H1 (cell line): ENCODE measurements around the gene GDF15. TPM values are rescaled to one million over a fixed set of nuclear protein-coding genes. Genes with fewer than 3 reads are reported as not detected.

Experiments used
- CTCF ChIA-PET: fragments of 300-600 bp; sonication (Branson Sonifier 250); formaldehyde crosslinking; loops from one replicate; lab custom pipeline; 2021; ENCODE audit not compliant: partially characterized antibody; lab: Charles Lee
- POLR2A ChIA-PET: fragments of 300-600 bp; sonication (Branson Sonifier 250); formaldehyde crosslinking; loops from one replicate; lab custom pipeline; 2021; ENCODE audit warnings: inconsistent platforms; ENCODE audit not compliant: partially characterized antibody; lab: Charles Lee
- DNase-seq, 2 experiments: peaks; one replicate each; pipeline versions ENCODE4 v3.0.0 to v3.0.0-alpha.2; 2010 to 2022; ENCODE audit warnings: low spot score in 2 of 2, low read depth in 1 of 2, mixed read lengths in 1 of 2
- FAIRE-seq: peaks from 2 replicates; lab custom pipeline; 2011; peaks lifted over from hg19 to GRCh38; lab: Jason Lieb, UNC
- H2AFZ ChIP-seq: 2 replicates; pipeline ENCODE4 v1.8.1; 2012; ENCODE audit warnings: low read length, inconsistent platforms
- H2AK5ac ChIP-seq: 2 replicates; pipeline ENCODE4 v1.6.1; 2013; ENCODE audit warnings: low read depth, low read length
- H2BK120ac ChIP-seq: replicated peaks from 2 replicates; pipeline ENCODE3; 2013; ENCODE audit warnings: low read depth, low read length, inconsistent platforms
- H2BK12ac ChIP-seq: 2 replicates; pipeline ENCODE4 v1.6.1; 2013; ENCODE audit warnings: low read depth, low read length
- H2BK15ac ChIP-seq: 2 replicates; pipeline ENCODE4 v1.6.1; 2013; ENCODE audit warnings: low read length
- H2BK20ac ChIP-seq: 2 replicates; pipeline ENCODE4 v1.6.1; 2013; ENCODE audit warnings: low read length
- H2BK5ac ChIP-seq: 2 replicates; pipeline ENCODE4 v1.6.1; 2013; ENCODE audit warnings: low read depth, low read length
- H3K14ac ChIP-seq: 2 replicates; pipeline ENCODE4 v1.6.1; 2013; ENCODE audit warnings: inconsistent platforms; ENCODE audit not compliant: insufficient read length
- H3K18ac ChIP-seq: 2 replicates; pipeline ENCODE4 v1.6.1; 2013; ENCODE audit warnings: low read length; ENCODE audit errors: extremely low read depth
- H3K23ac ChIP-seq: 2 replicates; pipeline ENCODE4 v1.6.1; 2013; ENCODE audit warnings: inconsistent platforms; ENCODE audit not compliant: insufficient read length
- H3K23me2 ChIP-seq: 2 replicates; pipeline ENCODE4 v1.6.1; 2013; ENCODE audit warnings: low read depth, low read length
- H3K27ac ChIP-seq: 2 replicates; pipeline ENCODE4 v1.6.1; 2011; ENCODE audit warnings: low read depth, low read length, inconsistent platforms
- H3K27me3 ChIP-seq, 4 experiments: replicated peaks in 1 of 4; 1 replicate in 1 of 4; 2 replicates in 3 of 4; pipeline versions ENCODE4 v1.6.1 to v1.8.1; 2011 to 2013; ENCODE audit warnings: low read length in 3 of 4, mild to moderate bottlenecking in 3 of 4, inconsistent platforms in 2 of 4, mixed read lengths in 2 of 4, moderate library complexity in 1 of 4; ENCODE audit not compliant: control insufficient read depth in 3 of 4, insufficient read depth in 3 of 4; ENCODE audit errors: extremely low read depth in 1 of 4
- H3K36me3 ChIP-seq, 4 experiments: 2 replicates each; pipeline versions ENCODE4 v1.6.1 to v1.8.1; 2011 to 2013; ENCODE audit warnings: mild to moderate bottlenecking in 4 of 4, low read length in 3 of 4, moderate library complexity in 2 of 4, control low read depth in 1 of 4, inconsistent platforms in 1 of 4; ENCODE audit not compliant: insufficient read depth in 4 of 4, control insufficient read depth in 2 of 4
- H3K4ac ChIP-seq: replicated peaks from 2 replicates; pipeline ENCODE3; 2013; ENCODE audit warnings: low read length, low read depth, mixed read lengths, inconsistent platforms; ENCODE audit not compliant: insufficient read length
- H3K4me1 ChIP-seq, 4 experiments: replicated peaks in 1 of 4; 1 replicate in 1 of 4; 2 replicates in 3 of 4; pipeline versions ENCODE4 v1.6.1 to v1.8.1; 2011 to 2013; ENCODE audit warnings: low read length in 3 of 4, inconsistent platforms in 2 of 4, mixed read lengths in 1 of 4; ENCODE audit not compliant: insufficient read depth in 4 of 4, control insufficient read depth in 3 of 4
- H3K4me2 ChIP-seq, 2 experiments: 2 replicates each; pipeline versions ENCODE4 v1.6.1 to v1.8.1; 2011 to 2013; ENCODE audit warnings: low read depth in 2 of 2, low read length in 2 of 2, control low read depth in 1 of 2, inconsistent platforms in 1 of 2, mild to moderate bottlenecking in 1 of 2; ENCODE audit not compliant: insufficient read depth in 1 of 2
- H3K4me3 ChIP-seq, 4 experiments: fragments of 200-600, 300-600 bp in 1 of 4; sonication (generic), shearing (Covaris generic), sonication (Bioruptor Twin) in 1 of 4; 2 replicates each; pipeline versions ENCODE4 v1.5.1 to v1.8.1; 2011 to 2016; ENCODE audit warnings: low read length in 4 of 4, low read depth in 3 of 4, control low read depth in 2 of 4, inconsistent platforms in 2 of 4, mild to moderate bottlenecking in 2 of 4, mixed read lengths in 1 of 4, moderate library complexity in 1 of 4; ENCODE audit not compliant: insufficient read depth in 2 of 4; ENCODE audit errors: extremely low read depth in 1 of 4
- H3K56ac ChIP-seq: replicated peaks from 2 replicates; pipeline ENCODE3; 2013; ENCODE audit warnings: low read depth, mild to moderate bottlenecking, mixed read lengths, low read length, inconsistent platforms; ENCODE audit not compliant: insufficient read length
- H3K79me1 ChIP-seq: 2 replicates; pipeline ENCODE4 v1.6.1; 2013; ENCODE audit warnings: low read depth, low read length, control low read depth
- H3K79me2 ChIP-seq, 2 experiments: 2 replicates each; pipeline versions ENCODE4 v1.6.1 to v1.8.1; 2012 to 2013; ENCODE audit warnings: low read length in 2 of 2, mild to moderate bottlenecking in 2 of 2, inconsistent platforms in 1 of 2; ENCODE audit not compliant: insufficient read depth in 2 of 2, control insufficient read depth in 1 of 2
- H3K9ac ChIP-seq, 4 experiments: replicated peaks in 1 of 4; 1 replicate in 1 of 4; 2 replicates in 3 of 4; pipeline versions ENCODE4 v1.6.1 to v1.8.1; 2011 to 2013; ENCODE audit warnings: low read depth in 3 of 4, low read length in 3 of 4, control low read depth in 2 of 4, mild to moderate bottlenecking in 2 of 4, moderate library complexity in 2 of 4, inconsistent platforms in 1 of 4; ENCODE audit errors: extremely low read depth in 1 of 4
- H3K9me3 ChIP-seq, 2 experiments: 2 replicates each; pipeline versions ENCODE4 v1.6.1 to v1.8.1; 2012 to 2013; ENCODE audit warnings: mild to moderate bottlenecking in 2 of 2, moderate library complexity in 2 of 2, control low read depth in 1 of 2, inconsistent platforms in 1 of 2, low read depth in 1 of 2, low read length in 1 of 2, mixed read lengths in 1 of 2; ENCODE audit not compliant: insufficient read depth in 2 of 2
- H4K20me1 ChIP-seq, 2 experiments: replicated peaks in 1 of 2; 2 replicates each; pipeline versions ENCODE3 to v1.8.1; 2011 to 2013; ENCODE audit warnings: inconsistent platforms in 2 of 2, low read length in 2 of 2, mild to moderate bottlenecking in 1 of 2; ENCODE audit not compliant: insufficient read depth in 2 of 2, control insufficient read depth in 1 of 2
- H4K5ac ChIP-seq: 2 replicates; pipeline ENCODE4 v1.6.1; 2013; ENCODE audit warnings: low read length, low read depth, mixed read lengths, inconsistent platforms; ENCODE audit not compliant: insufficient read length
- H4K8ac ChIP-seq: 2 replicates; pipeline ENCODE4 v1.8.0; 2013; ENCODE audit warnings: mild to moderate bottlenecking, moderate library complexity, low read length, inconsistent platforms; ENCODE audit not compliant: insufficient read depth; ENCODE audit errors: extremely low read depth
- H4K91ac ChIP-seq: replicated peaks from 2 replicates; pipeline ENCODE3; 2013; ENCODE audit warnings: low read length, mixed read lengths, inconsistent platforms; ENCODE audit not compliant: insufficient read length
- BACH1 ChIP-seq: IDR thresholded peaks from 2 replicates; pipeline ENCODE4 v1.6.1; 2012; ENCODE audit warnings: low read length, improper control_type of control experiment
- WGBS, 2 experiments: shearing (Covaris generic) in 1 of 2; methylation state at CpG; one replicate each; pipeline versions ENCODE4 v1.1.6 to v1.1.7; 2013 to 2015; ENCODE audit warnings: low lambda C conversion rate in 2 of 2, mixed read lengths in 2 of 2, inconsistent platforms in 1 of 2, low coverage in 1 of 2, missing lambda C conversion rate in 1 of 2; ENCODE audit not compliant: insufficient replicate concordance in 2 of 2, insufficient coverage in 1 of 2, insufficient read length in 1 of 2; ENCODE audit errors: extremely low coverage in 1 of 2, missing lambda C conversion rate in 1 of 2; 5-methylcytosine and 5-hydroxymethylcytosine counted together
- polyA plus RNA-seq, 7 experiments: library from polyadenylated mRNA; depleted of rRNA in 3 of 7; stranded (reverse) in 5 of 7; unstranded in 2 of 7; fragments of >200 nt in 5 of 7; fragments of 200-250 nt in 2 of 7; gene quantifications; 1 replicate in 5 of 7; 2 replicates in 1 of 7; 4 replicates in 1 of 7; pipeline versions ENCODE4 v1.2.1 to v1.2.3, GENCODE V29; 2011 to 2013; ENCODE audit warnings: missing spikeins in 2 of 7, mixed read lengths in 2 of 7
- total RNA-seq: library from RNA; stranded (reverse); fragmentation: NEBNext Ultra II Directional; extraction: Animal tissue kit (Norgen Biotek cat#: 25700); gene quantifications from 2 replicates; pipeline ENCODE4 v1.2.1, GENCODE V29; 2021
- TF ChIP-seq, protein P1 (sequence below): IDR thresholded peaks from 2 replicates; pipeline ENCODE4 v1.6.1; 2012; ENCODE audit warnings: inconsistent platforms

The GDF15 gene
- total and polyA plus RNA-seq, 2 of the 8 experiments (the other 6 are each of a cell fraction or from before 2014, with no cell fraction given) = 4.1 to 8.5 TPM

GRCh38 chr19:18391509-18392075 is 5.6 kb downstream of the GDF15 start:
- Histone ChIP-seq H3K27me3 (peaks cover 0 to 23% (median 14%) of the 10 kb centered on the region in 4 experiments; a peak in 6 of 7 replicates), H3K27ac (no peak overlapping the region)

More at GRCh38 chr19:18391509-18392075, 5.6 kb downstream of the GDF15 start:
- H2BK20ac ChIP-seq = no peak overlapping the region
- no peak overlapping the region for H3K9ac ChIP-seq
- TF ChIP-seq BACH1 = no peak
- TF ChIP-seq, protein P1, sequence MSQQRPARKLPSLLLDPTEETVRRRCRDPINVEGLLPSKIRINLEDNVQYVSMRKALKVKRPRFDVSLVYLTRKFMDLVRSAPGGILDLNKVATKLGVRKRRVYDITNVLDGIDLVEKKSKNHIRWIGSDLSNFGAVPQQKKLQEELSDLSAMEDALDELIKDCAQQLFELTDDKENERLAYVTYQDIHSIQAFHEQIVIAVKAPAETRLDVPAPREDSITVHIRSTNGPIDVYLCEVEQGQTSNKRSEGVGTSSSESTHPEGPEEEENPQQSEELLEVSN = no peak
- no peak overlapping the region for H2BK12ac ChIP-seq
- no peak overlapping the region for H2AK5ac ChIP-seq
- no peak overlapping the region for H2BK15ac ChIP-seq
- H3K4me1 ChIP-seq = peaks cover 0 to 6% (median 3%) of the 10 kb centered on the region in 4 experiments; a peak in 5 of 7 replicates
- H3K36me3 ChIP-seq = no peaks in the 10 kb centered on the region
- H3K4ac ChIP-seq = no peak overlapping the region
- ChIA-PET POLR2A (interaction anchor here (1.3 to 1.5 kb wide), 3 partner anchors 31 to 198 kb away, joined by 3 to 6 read pairs (median 4); partner anchors contain the start of genes JUND and MPV17L2), CTCF (interaction anchor here (0.9 to 10.4 kb wide), 7 partner anchors 10 to 142 kb away, joined by 3 to 177 read pairs (median 49); partner anchors contain the start of genes LRRC25 and SSBP4)
- no peak overlapping the region for H3K4me3 ChIP-seq
- no peaks in the 10 kb centered on the region for H3K79me2 ChIP-seq
- H3K23me2 ChIP-seq = peaks cover 2% of the 10 kb centered on the region; the same call in 1 of the 2 replicates
- H2BK5ac ChIP-seq = no peak overlapping the region
- H3K23ac ChIP-seq = no peak overlapping the region
- no peak overlapping the region for H4K91ac ChIP-seq
- H2BK120ac ChIP-seq = no peak overlapping the region
- no peak overlapping the region for H4K5ac ChIP-seq
- no peak overlapping the region for H2AFZ ChIP-seq
- no peak for DNase-seq
- no peak overlapping the region for H3K56ac ChIP-seq
- FAIRE-seq = no peak
- H3K18ac ChIP-seq = no peak overlapping the region
- H3K4me2 ChIP-seq = no peak overlapping the region
- H3K79me1 ChIP-seq = no peaks in the 10 kb centered on the region
- WGBS, 2 experiments = 86% methylated on average over 9 of the region's 9 CpGs; no CpG with 5 or more reads in 1 of the 2 experiments
- H4K20me1 ChIP-seq = no peaks in the 10 kb centered on the region
- H4K8ac ChIP-seq = no peak overlapping the region
- H3K9me3 ChIP-seq = no peaks in the 10 kb centered on the region
- H3K14ac ChIP-seq = no peak overlapping the region
